NCI-H748 (cell line): Measurements from ENCODE around the gene INTS11.
A peak's percentile ranks its signal among the peaks of the same experiment; 100 is the strongest.

Source experiments
- DNase-seq: peaks from one replicate; lab custom pipeline; 2025; ENCODE audit not compliant: unreplicated experiment; lab: John Stamatoyannopoulos, UW

INTS11 gene

GRCh38 chr1:1303736-1304135, 20.7 kb downstream of the INTS11 start:
- DNase-seq, result no peak

- DNase-seq, result no peak
Measured at GRCh38 chr1:1302951-1303509, 21.4 kb downstream of the INTS11 start.

- DNase-seq, result no peak
Measured at GRCh38 chr1:1302006-1302430, 22.4 kb downstream of the INTS11 start.

GRCh38 chr1:1300352-1300739, 24.1 kb downstream of the INTS11 start:
- DNase-seq, result no peak

- DNase-seq, result peak; percentile 11
Measured at GRCh38 chr1:1299686-1300351, 24.6 kb downstream of the INTS11 start.

- no peak for DNase-seq
Measured at GRCh38 chr1:1298861-1299685, 25.4 kb downstream of the INTS11 start.

- DNase-seq, result no peak
Measured at GRCh38 chr1:1297802-1298424, 26.5 kb downstream of the INTS11 start.

- DNase-seq, result no peak
Measured at GRCh38 chr1:1296070-1297061, 28.1 kb downstream of the INTS11 start.

- DNase-seq, result no peak
Measured at GRCh38 chr1:1295154-1295923, 29.1 kb downstream of the INTS11 start.

GRCh38 chr1:1294250-1294890, 30.1 kb downstream of the INTS11 start:
- DNase-seq, result no peak

GRCh38 chr1:1293263-1294249, 30.9 kb downstream of the INTS11 start:
- DNase-seq, result no peak

GRCh38 chr1:1292851-1293250, 31.6 kb downstream of the INTS11 start:
- no peak for DNase-seq

GRCh38 chr1:1292442-1292779, 32.0 kb downstream of the INTS11 start:
- no peak for DNase-seq

GRCh38 chr1:1291548-1292441, 32.7 kb downstream of the INTS11 start:
- DNase-seq, result peak; percentile 81

- DNase-seq, result peak; percentile 63
Measured at GRCh38 chr1:1291023-1291528, 33.4 kb downstream of the INTS11 start.

GRCh38 chr1:1290238-1290731, 34.2 kb downstream of the INTS11 start:
- DNase-seq, result peak; percentile 65
